NCI-H446 treated with DMSO at 0.1 percent for 48 hours (cell line): ENCODE data around the gene DPY30.
A peak's percentile ranks its signal among the peaks of the same experiment; 100 is the strongest.

Experiments
- DNase-seq: peaks from one replicate; lab custom pipeline; 2025; lab: John Stamatoyannopoulos, UW

The DPY30 gene

DNA sequence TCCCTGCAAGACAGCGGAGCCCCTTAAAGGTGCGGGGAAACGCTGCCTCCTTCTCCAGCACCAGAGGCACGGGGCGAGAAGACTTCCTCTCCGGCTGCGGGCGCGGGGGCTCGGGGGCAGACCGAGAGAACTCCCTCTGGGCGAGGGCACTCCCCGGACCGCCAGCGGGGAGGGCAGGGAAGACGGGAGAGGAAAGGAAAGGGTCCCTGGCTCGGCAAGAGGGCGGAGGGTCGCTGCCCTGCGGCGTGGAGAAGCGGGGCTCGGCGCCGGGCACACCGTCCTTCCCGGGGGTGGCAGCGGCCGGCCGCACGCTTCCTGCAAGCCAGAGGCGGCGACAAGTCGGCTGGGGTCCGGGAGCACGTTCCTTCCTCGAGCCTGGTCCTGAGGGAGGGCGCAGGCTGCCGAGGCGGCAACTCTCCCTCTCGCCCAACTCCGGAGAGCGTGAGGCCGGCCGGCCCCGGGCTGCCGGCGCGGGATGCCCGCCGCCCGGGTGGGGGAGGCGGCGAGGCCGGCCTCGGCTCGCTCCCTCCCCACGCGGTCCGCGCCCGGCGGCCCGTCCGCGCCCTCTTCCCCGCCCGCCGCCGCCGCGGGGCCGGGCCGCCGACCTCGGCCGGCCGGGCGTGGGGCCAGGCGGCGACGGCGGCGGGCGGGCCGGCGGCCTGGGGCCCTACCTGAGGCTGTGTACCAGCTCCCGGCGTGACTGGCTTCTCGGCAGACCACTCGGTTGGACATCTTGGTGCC, 29.9 kb downstream of the DPY30 start:
- no peak for DNase-seq

DNA sequence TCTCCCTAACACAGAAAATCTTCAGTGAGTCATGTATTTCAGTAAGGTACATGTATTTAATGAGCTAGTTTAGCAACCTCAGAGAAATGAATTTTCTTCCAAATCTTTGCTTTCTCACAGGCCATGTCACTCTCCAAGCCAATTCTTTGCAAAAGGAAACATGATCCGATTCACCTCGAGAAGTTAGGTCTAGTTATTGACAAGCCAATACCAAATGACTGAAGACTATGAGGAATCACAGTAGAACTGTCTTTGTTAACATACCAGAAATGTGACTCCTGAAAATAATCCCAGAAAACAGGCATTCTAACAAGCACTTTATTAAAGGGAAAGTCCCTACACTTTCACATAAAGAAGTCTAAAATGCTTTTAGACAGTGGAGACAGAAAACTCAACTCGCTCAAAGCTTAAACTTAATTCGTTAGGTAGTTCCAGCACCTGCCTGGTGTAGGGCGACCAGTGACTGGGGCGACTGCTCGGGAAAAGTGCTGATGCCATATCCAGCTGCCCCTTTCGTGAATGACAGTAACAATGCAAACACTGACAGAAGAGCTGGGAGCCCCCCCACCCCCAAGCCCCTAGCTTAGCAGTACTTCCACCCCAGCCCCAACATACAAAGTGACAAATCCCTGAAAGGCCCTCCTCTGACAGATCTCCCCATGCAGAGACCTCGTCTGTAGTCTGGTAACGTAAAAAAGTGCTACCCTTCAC, 30.6 kb downstream of the DPY30 start:
- DNase-seq: no peak

GRCh38 chr2:32007121-32007391, 32.5 kb downstream of the DPY30 start:
- no peak for DNase-seq

- no peak for DNase-seq
These were observed 34.1 kb downstream of the DPY30 start for GRCh38 chr2:32005371-32005976.

DNA sequence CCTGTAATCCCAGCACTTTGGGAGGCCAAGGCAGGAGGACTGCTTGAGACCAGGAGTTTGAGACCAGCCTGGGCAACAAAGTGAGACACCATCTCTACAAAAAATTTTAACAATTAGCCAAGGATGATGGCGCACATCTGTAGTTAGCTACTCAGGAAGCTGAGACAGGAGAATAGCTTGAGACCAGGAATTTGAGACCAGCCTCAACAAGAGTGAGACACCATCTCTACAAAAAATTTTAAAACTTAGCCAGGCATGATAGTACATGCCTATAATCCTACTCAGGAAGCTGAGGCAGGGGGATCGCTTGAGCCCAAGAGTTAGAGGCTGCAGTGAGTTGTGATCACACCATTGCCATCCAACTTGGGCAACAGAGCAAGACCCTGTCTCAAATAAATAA, 35.8 kb downstream of the DPY30 start:
- DNase-seq: no peak

DNA sequence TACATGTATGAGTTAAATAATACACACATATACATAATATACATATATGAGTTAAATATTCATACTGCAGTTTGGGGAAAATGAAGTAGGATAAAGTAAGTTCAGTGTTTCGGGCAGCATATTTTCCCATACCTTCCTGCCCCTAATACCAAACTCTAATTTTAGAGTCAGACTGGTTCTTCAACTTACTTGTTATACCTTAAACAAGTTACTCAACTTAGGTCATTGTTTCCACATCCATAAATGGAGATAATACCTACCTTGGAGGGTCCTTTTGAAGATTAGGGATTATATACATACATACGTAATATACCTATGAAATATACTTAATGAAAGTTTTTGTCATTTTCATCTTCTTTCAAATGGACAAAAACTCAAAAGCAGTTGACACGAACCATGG, 37.2 kb downstream of the DPY30 start:
- no peak for DNase-seq

GRCh38 chr2:31999438-31999837, 40.2 kb downstream of the DPY30 start:
- DNase-seq: no peak

GRCh38 chr2:31998731-31999383, 40.7 kb downstream of the DPY30 start:
- no peak for DNase-seq

GRCh38 chr2:31997653-31998052, 42.0 kb downstream of the DPY30 start:
- DNase-seq: no peak

DNA sequence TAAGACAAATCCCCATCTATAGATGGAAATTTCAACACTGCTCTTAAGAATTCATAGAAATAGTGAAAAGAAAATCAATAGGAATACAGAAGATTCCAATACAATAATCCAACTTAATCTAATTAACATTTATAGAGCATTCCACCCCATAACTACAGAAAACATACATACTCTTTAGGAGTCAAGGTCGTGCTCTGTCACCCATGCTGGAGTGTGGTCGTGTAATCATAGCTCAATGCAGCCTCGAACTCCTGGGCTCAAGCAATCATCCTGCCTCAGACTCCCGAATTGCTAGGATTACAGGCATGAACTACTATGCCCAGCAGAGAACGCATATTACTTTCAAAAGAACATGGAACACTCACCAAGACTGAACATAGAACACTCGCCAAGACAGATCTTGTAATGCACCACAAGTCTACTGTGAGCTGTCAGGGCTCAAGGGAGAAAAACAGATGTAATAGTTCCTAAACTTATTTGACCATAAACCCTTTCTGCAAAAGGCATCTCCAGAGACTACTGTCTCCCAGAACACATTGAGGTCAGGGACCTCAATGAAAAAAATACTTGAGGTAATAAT, 42.9 kb downstream of the DPY30 start:
- no peak for DNase-seq

DNA sequence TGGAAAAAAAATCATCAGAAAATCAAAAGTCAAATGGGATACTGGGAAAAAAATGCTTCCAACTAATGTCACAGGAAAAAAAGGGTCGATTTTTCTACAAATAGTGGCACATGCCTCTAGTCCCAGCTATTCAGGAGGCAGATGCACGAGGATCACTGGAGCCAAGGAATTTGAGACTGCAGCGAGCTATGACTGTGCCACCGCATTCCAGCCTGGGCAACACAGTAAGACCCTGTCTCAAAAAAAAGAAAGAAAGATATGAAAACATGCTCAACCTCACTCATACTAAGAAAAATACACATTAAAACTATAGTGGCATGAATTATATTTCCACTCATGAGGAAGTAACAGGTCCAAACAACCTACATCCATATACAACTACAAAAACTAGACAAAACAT, 46.7 kb downstream of the DPY30 start:
- no peak for DNase-seq

DNA sequence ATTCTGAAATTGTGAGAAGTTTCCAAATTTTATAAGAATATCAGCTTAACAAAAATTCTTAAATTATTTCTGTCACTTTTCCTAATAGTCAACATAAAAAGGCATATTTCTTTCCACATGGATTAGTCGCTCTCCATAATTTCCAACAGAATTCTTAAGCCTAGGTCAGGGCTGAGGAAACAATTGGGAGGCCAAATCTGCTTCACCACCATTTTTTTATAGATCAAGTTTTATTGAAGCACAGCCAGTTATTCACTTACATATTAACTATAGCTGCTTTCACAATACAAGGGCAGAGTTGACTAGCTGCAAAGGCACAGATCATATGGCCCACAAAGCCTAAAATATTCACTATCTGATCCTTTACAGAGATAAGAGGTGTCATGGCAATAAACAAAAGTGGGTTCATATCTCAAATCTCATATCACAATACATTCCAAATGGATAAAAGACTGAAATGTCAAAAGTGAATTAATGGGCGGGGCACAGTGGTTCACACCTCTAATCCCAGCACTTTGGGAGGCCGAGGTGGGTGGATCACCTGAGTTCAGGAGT, 47.5 kb downstream of the DPY30 start:
- no peak for DNase-seq

DNA sequence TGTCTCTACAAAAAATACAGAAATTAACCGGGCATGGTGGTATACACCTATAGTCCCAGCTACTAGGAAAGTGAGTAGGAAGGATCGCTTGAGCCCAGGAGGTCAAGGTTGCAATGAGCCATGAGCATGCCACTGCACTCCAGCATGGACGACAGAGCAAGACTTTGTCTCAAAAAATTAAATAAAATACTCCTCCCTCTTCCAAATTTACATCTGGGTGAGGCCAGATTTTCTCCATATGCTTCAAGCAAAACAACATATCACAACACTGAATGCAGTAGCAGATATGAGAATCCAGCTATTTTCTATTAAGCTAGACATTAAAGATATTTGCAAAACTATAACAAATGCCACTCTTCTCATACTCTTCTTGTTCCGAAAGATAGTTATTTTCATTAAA, 49.7 kb downstream of the DPY30 start:
- no peak for DNase-seq

- DNase-seq: peak; percentile 51
These were observed 52.0 kb downstream of the DPY30 start for GRCh38 chr2:31987454-31988220.

DNA sequence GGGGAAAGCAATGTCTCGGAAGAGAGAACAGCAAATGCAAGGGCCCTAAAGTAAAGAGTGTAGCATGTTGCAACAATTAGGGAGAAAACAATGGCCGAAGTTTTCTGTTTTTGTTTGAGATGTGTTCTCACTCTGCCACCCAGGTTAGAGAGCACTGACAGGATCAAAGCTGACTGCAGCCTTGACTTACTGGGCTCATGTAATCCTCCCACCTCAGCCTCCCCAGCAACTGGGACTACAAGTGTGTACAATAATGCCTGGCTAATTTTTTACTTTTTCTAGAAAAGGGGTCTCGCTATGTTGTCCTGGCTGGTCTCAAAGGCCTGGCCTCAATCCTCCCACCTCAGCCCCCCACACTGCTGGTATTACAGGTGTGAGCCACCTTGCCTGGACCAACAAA, 52.7 kb downstream of the DPY30 start:
- DNase-seq: no peak

DNA sequence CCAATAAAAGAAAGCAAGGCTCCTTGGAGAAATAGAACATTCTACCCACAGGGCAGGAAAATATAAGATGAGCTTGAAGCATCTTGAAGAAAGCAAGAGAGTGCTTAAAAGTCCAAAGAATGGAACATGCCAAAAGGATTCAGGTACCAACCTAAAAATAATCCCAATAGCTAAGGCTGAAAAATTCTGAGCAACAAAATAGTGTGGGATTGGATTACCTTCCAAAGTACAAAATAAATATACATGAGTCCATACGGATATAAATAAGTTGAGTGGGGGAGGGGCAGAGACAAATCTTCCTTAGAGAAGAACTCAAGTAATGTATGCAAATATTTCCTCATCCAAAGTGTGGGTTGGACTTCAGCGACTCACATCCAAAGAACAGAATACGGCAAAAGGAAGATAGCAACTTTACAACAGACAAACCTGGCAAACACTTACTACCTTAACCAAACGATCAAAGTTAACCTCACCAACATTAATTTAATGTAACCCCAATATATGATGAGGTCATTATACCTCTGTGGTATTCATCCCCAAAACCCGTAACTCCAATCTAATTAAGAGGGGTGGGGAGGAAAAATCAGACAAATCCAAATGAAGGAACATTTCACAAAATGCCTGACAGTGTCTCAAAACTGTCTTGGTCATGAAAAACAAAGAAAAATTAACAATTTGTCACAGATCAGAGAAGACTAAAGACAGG, 55.7 kb downstream of the DPY30 start:
- DNase-seq: no peak

DNA sequence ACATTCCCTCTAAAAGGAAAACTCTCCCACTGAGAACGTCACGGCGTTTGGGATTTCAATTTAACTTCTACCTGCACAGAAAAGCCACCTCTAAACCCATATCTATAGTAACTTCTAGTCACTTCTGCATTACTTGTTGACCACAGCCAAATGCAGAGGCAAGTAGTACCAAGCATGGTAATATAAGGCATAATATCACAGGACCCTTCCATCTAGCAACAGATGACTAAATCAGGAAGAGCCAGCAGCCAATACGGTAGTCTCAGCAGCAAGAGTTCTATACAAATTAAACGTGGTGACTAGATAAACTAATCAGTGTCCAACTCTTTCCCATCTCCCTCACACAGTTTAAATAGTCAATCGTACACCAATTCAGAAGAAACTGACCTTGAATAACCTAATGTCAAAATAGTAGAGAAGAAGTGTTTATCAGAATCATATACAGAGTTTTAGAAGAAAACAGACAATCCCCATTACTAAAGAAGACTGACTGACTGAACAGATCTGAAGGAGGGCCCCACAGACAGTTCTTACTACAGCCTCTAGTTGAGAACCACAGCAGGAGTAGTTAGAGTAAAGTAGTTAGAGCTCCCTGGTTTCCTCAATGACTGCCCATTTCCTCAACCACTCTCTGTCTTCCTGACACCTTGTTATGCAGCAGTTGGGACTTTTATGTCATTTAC, 58.8 kb downstream of the DPY30 start:
- DNase-seq: no peak

GRCh38 chr2:31979956-31980355, 59.6 kb downstream of the DPY30 start:
- DNase-seq: no peak

DNA sequence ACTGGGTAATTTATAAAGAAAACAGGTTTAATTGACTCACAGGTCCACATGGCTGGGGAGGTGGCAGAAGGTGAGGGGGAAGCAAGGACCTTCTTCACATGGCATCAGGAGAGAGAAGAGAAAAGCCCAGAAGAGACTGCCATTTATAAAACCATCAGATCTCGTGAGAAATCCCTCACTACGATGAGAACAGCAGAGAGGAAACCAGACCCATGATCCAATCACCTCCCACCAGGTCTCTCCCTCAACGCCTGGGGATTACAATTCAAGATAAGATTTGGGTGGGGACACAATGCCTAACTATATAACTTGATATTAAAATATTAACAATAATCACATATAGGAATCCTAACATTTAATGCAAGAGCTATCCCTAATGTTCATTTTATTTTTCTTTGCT, 60.6 kb downstream of the DPY30 start:
- DNase-seq: no peak

DNA sequence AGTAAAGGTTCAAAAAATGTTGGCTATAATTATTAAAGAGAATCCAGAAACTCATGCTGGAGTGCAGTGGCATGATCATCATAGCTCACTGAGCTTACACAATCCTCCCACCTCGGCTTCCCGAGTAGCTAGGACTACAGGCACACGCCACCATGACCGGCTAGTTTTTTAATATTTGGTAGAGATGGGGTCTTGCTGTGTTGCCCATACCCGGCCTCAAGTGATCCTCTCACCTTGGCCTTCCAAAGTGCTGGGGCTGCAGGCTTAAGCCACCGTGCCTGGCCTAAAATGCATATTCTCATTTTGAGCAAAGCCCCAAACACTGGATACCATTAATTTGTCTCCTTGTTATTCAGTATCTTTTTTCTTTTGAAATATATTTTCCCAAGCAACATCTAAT, 61.2 kb downstream of the DPY30 start:
- DNase-seq: no peak
